Measurements from ENCODE around the gene COL12A1.

Gene COL12A1

GRCh38 chr6:75070244-75070643 lies 135.6 kb downstream of the COL12A1 start:
- Mint-ChIP-seq H3K27me3 (peaks cover 2% of the 10 kb centered on the region), H3K4me3 (no peak overlapping the region), H3K36me3 (ENCODE audit: low read depth) (no peaks in the 10 kb centered on the region), H3K9me3 (peaks cover 5% of the 10 kb centered on the region), H3K27ac (no peak overlapping the region), H3K4me1 (no peaks in the 10 kb centered on the region)
- ATAC-seq (no peak), DNase-seq (no peak)

GRCh38 chr6:75065523-75065922 lies 140.3 kb downstream of the COL12A1 start:
- DNase-seq = no peak
- no peak for ATAC-seq
- Mint-ChIP-seq H3K27me3 (peaks cover 2% of the 10 kb centered on the region), H3K4me3 (no peak overlapping the region), H3K9me3 (peaks cover 11% of the 10 kb centered on the region), H3K27ac (no peak overlapping the region), H3K4me1 (no peaks in the 10 kb centered on the region), H3K36me3 (ENCODE audit: low read depth) (no peaks in the 10 kb centered on the region)

- DNase-seq (no peak), ATAC-seq (no peak)
- no peak overlapping the region for H3K27ac Mint-ChIP-seq
- no peaks in the 10 kb centered on the region for H3K9me3 Mint-ChIP-seq
- no peaks in the 10 kb centered on the region for H3K36me3 Mint-ChIP-seq (ENCODE audit: low read depth)
- no peak overlapping the region for H3K4me3 Mint-ChIP-seq
- no peaks in the 10 kb centered on the region for H3K27me3 Mint-ChIP-seq
- no peaks in the 10 kb centered on the region for H3K4me1 Mint-ChIP-seq
These were observed 153.4 kb downstream of the COL12A1 start for GRCh38 chr6:75052491-75052890.

GRCh38 chr6:75049308-75049707 lies 156.5 kb downstream of the COL12A1 start:
- no peaks in the 10 kb centered on the region for H3K27me3 Mint-ChIP-seq

GRCh38 chr6:75044846-75045245 lies 161.0 kb downstream of the COL12A1 start:
- ATAC-seq = no peak
- no peaks in the 10 kb centered on the region for H3K27me3 Mint-ChIP-seq
- no peak overlapping the region for H3K27ac Mint-ChIP-seq
- no peak for DNase-seq
- H3K4me1 Mint-ChIP-seq = no peaks in the 10 kb centered on the region
- peaks cover 28% of the 10 kb centered on the region for H3K9me3 Mint-ChIP-seq
- H3K4me3 Mint-ChIP-seq = no peak overlapping the region
- no peaks in the 10 kb centered on the region for H3K36me3 Mint-ChIP-seq (ENCODE audit: low read depth)

More at GRCh38 chr6:75049308-75049707, 156.5 kb downstream of the COL12A1 start:
- H3K4me1 Mint-ChIP-seq = no peaks in the 10 kb centered on the region
- DNase-seq (no peak), ATAC-seq (no peak)
- H3K4me3 Mint-ChIP-seq = no peak overlapping the region
- no peaks in the 10 kb centered on the region for H3K36me3 Mint-ChIP-seq (ENCODE audit: low read depth)
- peaks cover 12% of the 10 kb centered on the region for H3K9me3 Mint-ChIP-seq
- no peak overlapping the region for H3K27ac Mint-ChIP-seq

- H3K27ac Mint-ChIP-seq = no peak overlapping the region
- DNase-seq = no peak
- no peak for ATAC-seq
- H3K36me3 Mint-ChIP-seq (ENCODE audit: low read depth) = no peaks in the 10 kb centered on the region
- no peak overlapping the region for H3K4me3 Mint-ChIP-seq
- H3K27me3 Mint-ChIP-seq = no peaks in the 10 kb centered on the region
- H3K4me1 Mint-ChIP-seq = no peaks in the 10 kb centered on the region
- H3K9me3 Mint-ChIP-seq = peaks cover 28% of the 10 kb centered on the region
These were observed 164.5 kb downstream of the COL12A1 start for GRCh38 chr6:75041381-75041780.

Measured in activated naive CD8-positive, alpha-beta T cell treated with anti-CD3 and anti-CD28 coated beads, Interleukin-2, amount 50 U/mL, for 24 hours (primary cell).